GM12801 (cell line): ENCODE data around the gene LSM4.

Experiments
- TF ChIP-seq, protein P1 (sequence below): IDR thresholded peaks from one replicate; pipeline ENCODE4 v1.5.1; 2011; ENCODE audit warnings: control low read depth; ENCODE audit not compliant: insufficient read length; ENCODE audit errors: extremely low read depth

The LSM4 gene

DNA sequence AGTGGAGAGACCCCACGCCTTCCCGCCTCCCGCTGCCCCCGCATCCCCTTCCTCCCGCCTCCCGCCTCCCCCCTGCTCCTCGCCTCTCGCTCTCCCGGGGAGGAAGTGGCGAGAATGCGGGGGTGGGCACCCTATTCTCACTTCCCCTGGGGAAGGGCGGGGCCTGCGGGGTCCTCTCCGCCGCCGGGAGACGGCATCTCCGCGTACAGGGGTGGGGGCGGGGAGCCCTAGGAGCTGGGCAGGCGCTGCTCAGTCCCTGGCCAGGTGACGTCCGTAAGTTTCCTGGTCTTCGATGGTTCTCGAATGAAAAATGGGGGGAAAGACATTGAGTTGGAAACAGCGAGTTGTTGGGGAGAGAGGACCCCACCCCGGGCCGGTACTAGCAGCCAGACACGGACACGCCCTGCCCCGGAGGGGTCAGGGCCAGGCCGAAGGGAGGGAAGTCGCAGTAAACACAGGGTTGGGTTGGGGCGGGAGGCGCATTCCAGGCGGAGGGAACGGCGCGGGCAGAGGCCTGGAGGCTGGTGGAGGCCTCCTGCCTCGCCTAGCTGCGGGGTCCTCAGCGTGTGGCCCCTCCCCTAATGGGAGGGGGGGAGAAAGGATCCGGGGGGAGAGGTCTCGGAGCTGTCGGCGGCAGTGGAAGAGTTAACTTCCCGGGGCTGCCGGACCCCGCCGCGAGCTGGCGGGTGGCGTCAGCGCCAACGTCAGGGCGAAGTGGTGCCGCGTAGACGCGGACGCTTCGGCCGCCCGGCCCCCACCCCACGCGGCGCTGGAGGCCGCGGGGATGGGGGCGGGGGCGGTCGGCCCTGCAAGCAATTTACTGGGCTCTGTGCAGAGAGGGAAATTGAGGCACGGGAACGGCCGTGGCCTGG lies 31.1 kb downstream of the LSM4 start:
- TF ChIP-seq, protein P1, sequence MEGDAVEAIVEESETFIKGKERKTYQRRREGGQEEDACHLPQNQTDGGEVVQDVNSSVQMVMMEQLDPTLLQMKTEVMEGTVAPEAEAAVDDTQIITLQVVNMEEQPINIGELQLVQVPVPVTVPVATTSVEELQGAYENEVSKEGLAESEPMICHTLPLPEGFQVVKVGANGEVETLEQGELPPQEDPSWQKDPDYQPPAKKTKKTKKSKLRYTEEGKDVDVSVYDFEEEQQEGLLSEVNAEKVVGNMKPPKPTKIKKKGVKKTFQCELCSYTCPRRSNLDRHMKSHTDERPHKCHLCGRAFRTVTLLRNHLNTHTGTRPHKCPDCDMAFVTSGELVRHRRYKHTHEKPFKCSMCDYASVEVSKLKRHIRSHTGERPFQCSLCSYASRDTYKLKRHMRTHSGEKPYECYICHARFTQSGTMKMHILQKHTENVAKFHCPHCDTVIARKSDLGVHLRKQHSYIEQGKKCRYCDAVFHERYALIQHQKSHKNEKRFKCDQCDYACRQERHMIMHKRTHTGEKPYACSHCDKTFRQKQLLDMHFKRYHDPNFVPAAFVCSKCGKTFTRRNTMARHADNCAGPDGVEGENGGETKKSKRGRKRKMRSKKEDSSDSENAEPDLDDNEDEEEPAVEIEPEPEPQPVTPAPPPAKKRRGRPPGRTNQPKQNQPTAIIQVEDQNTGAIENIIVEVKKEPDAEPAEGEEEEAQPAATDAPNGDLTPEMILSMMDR: no peak

- TF ChIP-seq, protein P1: no peak
Observed at GRCh38 chr19:18291019-18291524, 31.8 kb downstream of the LSM4 start.

DNA sequence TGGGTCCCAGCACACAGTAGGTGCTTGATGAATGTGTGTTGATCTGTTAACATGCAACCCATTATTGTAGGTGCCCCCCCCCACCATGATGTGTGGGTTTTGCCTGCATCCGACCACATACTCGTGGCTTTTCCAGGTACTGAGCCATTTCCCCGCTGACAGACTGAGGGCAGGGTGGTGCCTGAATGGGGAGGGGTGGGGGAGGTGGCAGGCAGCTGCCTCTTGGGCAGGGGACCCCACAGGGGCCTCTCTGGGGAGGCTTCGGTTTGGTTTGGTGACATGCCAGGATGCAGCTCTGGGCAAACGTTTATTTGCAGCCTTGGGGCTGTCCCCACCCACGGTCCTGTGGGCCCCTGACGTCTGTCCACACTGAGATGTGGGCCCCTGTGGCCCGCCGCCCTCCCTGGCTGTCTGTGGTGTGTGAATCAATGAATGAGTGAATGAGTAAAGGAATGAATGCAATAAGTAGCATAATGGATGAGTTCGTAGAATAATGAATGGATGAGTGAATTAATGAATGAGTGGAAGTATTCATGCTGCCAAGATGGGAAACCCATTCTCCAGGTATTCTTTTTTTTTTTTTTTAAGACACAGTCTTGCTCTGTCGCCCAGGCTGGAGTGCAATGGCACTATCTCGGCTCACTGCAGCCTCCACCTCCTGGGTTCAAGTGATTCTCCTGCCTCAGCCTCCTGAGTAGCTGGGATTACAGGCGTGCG lies 32.4 kb downstream of the LSM4 start:
- TF ChIP-seq, protein P1: no peak

- TF ChIP-seq, protein P1: no peak
Observed at GRCh38 chr19:18289471-18290301, 33.2 kb downstream of the LSM4 start.

DNA sequence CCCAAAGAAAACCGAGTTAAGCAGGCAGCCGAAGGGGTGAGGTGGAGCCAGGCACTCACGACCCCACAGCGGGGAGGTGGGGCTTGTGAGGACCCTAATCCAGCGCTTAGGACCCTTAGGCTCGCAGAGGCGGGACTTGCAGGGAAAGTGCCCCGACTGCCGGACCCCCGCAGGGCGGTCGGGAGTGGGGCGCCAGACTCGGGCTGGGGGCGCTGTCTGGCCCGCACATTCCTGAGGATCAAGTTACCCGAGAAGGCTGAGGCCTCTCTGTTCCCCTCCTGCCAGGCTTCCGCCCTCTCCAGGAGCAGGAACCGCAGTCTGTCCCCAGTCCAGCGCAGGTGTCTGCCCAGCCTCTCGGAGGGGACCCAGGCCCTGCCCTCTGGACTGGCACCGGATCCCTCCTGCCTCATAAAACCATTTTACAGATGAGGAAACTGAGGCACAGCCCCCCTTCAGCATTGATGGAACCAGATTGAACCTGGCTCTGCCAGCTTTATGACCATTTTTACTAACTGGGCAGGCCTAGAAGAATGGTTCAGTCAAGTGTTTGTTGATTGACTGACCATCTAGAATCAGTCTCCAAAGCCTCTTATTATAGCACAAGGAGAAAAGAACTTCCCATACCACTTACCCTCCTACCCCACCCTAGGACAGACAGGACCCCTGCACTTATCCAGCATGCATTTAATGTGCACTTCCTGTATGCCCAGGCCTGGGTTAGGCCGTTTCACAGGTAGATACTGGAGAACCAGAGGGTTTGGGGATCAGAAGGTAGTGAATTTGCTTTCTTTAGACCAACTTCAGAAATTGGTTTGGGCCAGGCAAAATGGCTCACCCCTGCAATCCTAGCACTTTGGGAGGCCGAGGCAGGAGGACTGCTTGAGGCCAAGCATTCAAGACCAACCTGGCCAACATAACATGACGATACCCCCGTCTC lies 34.8 kb downstream of the LSM4 start:
- TF ChIP-seq, protein P1: no peak

GRCh38 chr19:18286973-18287635 lies 35.8 kb downstream of the LSM4 start:
- TF ChIP-seq, protein P1: no peak
